GM19468 (cell line): ENCODE data around the gene SHCBP1.

Experiments
- ATAC-seq: cut with Tn5 transposase; IDR thresholded peaks from one replicate; pipeline ENCODE4 v1.9.1; 2021; ENCODE audit warnings: mild to moderate bottlenecking, moderate library complexity, moderate number of reproducible peaks; ENCODE audit not compliant: unreplicated experiment; ENCODE audit errors: extremely low read depth

Gene SHCBP1

GRCh38 chr16:46549477-46549876 is 71.7 kb downstream of the SHCBP1 start:
- no peak for ATAC-seq
